C4-2B (cell line): ENCODE measurements around the gene PGS1.

Experiments used
- ZFX ChIP-seq: fragments of 450-650 bp; IDR thresholded peaks from 2 replicates; pipeline ENCODE4 v1.6.1; 2017
- TF ChIP-seq, protein P1 (sequence below): fragments of 450-650 bp; conservative IDR thresholded peaks from 2 replicates; pipeline ENCODE4 v1.5.1; 2017; ENCODE audit warnings: mild to moderate bottlenecking

GRCh38 chr17:78411241-78411857 is 32.9 kb downstream of the PGS1 start:
- TF ChIP-seq, protein P1, sequence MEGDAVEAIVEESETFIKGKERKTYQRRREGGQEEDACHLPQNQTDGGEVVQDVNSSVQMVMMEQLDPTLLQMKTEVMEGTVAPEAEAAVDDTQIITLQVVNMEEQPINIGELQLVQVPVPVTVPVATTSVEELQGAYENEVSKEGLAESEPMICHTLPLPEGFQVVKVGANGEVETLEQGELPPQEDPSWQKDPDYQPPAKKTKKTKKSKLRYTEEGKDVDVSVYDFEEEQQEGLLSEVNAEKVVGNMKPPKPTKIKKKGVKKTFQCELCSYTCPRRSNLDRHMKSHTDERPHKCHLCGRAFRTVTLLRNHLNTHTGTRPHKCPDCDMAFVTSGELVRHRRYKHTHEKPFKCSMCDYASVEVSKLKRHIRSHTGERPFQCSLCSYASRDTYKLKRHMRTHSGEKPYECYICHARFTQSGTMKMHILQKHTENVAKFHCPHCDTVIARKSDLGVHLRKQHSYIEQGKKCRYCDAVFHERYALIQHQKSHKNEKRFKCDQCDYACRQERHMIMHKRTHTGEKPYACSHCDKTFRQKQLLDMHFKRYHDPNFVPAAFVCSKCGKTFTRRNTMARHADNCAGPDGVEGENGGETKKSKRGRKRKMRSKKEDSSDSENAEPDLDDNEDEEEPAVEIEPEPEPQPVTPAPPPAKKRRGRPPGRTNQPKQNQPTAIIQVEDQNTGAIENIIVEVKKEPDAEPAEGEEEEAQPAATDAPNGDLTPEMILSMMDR = no peak
- TF ChIP-seq ZFX = no peak
